GM23248 (cell line): Measurements from ENCODE around the gene SLC2A6.

Source experiments
- EZH2 ChIP-seq: fragments of 200-600 bp; sonication (generic); IDR thresholded peaks from 2 replicates; pipeline ENCODE4 v1.6.1; 2018; ENCODE audit warnings: antibody characterized with exemption, mild to moderate bottlenecking; ENCODE audit not compliant: insufficient read depth, poor library complexity, severe bottlenecking
- EZH2phosphoT487 ChIP-seq: fragments of 200-600 bp; sonication (generic); IDR thresholded peaks from 2 replicates; pipeline ENCODE4 v1.6.1; 2018; ENCODE audit warnings: antibody characterized with exemption, moderate library complexity, mild to moderate bottlenecking, low read depth; ENCODE audit not compliant: insufficient read depth

- TF ChIP-seq EZH2 (no peak), EZH2phosphoT487 (no peak)
Observed at GRCh38 chr9:133490201-133490681, 11.3 kb upstream of the SLC2A6 start.
